MG63 (cell line): ENCODE results near the gene ACAD11. TPM values are rescaled to one million over a fixed set of nuclear protein-coding genes. Genes with fewer than 3 reads are reported as not detected.
"Not testable (repeated sequence)": the region's sequence is repeated elsewhere in the genome, so short reads cannot be mapped to it uniquely, and the experiment has no call there.

ENCODE experiments used
- DNase-seq: peaks from one replicate; pipeline ENCODE4 v3.0.0-alpha.2; 2020
- H3K27me3 ChIP-seq: fragments of 250-450 bp; sonication (Bioruptor Pico); 2 replicates; pipeline ENCODE4 v1.5.1; 2020; ENCODE audit warnings: mild to moderate bottlenecking, moderate library complexity
- H3K36me3 ChIP-seq: fragments of 250-450 bp; sonication (Bioruptor Pico); 2 replicates; pipeline ENCODE4 v1.5.1; 2020; ENCODE audit warnings: mild to moderate bottlenecking, moderate library complexity
- H3K4me3 ChIP-seq: fragments of 250-450 bp; sonication (Bioruptor Pico); 2 replicates; pipeline ENCODE4 v1.5.1; 2020; ENCODE audit warnings: mild to moderate bottlenecking, moderate library complexity
- H3K9me3 ChIP-seq: fragments of 250-450 bp; sonication (Bioruptor Pico); 2 replicates; pipeline ENCODE4 v1.5.1; 2020; ENCODE audit warnings: mild to moderate bottlenecking, moderate library complexity
- total RNA-seq: library from RNA; depleted of rRNA; stranded (reverse); fragments of >200 nt; shearing (Covaris generic); gene quantifications from 2 replicates; pipeline ENCODE4 v1.2.3, GENCODE V29; 2014; ENCODE audit warnings: low replicate concordance

Gene ACAD11
- total RNA-seq, 1 experiment from 2014 or later: 12.1 TPM

GRCh38 chr3:132657869-132658747 lies 1.5 kb downstream of the ACAD11 start:
- H3K27me3 ChIP-seq: no peaks in the 10 kb centered on the region
- H3K4me3 ChIP-seq: peak overlapping the region; percentile 94

DNA sequence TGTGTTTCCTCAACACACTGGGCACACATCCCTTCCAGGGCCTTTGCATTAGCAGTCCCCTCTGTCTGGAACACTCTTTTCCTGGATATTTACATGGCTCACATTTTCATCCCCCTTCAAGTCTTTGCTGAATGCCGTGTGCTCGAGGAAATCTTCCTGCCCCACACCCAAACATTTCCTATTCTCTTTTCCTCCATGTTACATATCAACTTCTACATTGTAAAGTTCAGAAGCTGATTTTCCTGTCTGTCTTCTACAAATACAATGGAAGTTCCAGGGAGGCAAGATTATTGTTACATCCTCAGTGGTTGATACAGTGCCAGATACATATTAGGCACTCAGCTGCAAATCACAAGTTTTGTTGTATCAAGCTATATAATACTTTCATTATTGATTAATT lies 4.1 kb downstream of the ACAD11 start:
- no peaks in the 10 kb centered on the region for H3K9me3 ChIP-seq
- no peak for DNase-seq
- no peaks in the 10 kb centered on the region for H3K27me3 ChIP-seq
- no peak overlapping the region for H3K4me3 ChIP-seq
- no peaks in the 10 kb centered on the region for H3K36me3 ChIP-seq

More at GRCh38 chr3:132657869-132658747, 1.5 kb downstream of the ACAD11 start:
- Histone ChIP-seq H3K36me3 (peaks cover 5% of the 10 kb centered on the region; the same call in 1 of the 2 replicates), H3K9me3 (no peaks in the 10 kb centered on the region)
- DNase-seq: no peak

DNA sequence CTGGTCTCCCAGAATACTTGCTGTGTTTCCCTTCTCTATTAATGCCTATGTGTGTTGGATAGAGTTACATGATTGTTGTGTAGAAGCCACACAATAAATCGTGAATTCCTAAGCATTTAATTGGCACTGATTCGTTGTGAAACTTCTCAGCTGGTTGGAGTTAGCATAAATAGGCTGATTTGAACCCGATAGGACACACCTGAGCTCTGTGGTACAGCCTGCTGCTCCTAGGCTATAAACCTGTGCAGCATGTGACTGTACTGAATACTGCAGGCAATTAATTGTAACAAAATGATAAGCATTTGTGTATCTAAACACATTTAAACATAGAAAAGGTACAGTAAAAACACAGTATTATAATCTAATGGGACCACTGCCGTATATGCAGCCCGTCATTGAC lies 4.9 kb downstream of the ACAD11 start:
- no peaks in the 10 kb centered on the region for H3K27me3 ChIP-seq
- no peak for DNase-seq
- no peak overlapping the region for H3K4me3 ChIP-seq
- no peaks in the 10 kb centered on the region for H3K9me3 ChIP-seq
- H3K36me3 ChIP-seq: no peaks in the 10 kb centered on the region

GRCh38 chr3:132654190-132654589 lies 5.4 kb downstream of the ACAD11 start:
- DNase-seq: no peak
- Histone ChIP-seq H3K27me3 (no peaks in the 10 kb centered on the region), H3K9me3 (no peaks in the 10 kb centered on the region)

GRCh38 chr3:132652640-132653270 lies 6.9 kb downstream of the ACAD11 start:
- H3K36me3 ChIP-seq: no peaks in the 10 kb centered on the region
- no peaks in the 10 kb centered on the region for H3K27me3 ChIP-seq
- H3K4me3 ChIP-seq: no peak overlapping the region
- no peaks in the 10 kb centered on the region for H3K9me3 ChIP-seq
- no peak for DNase-seq

More at GRCh38 chr3:132654190-132654589, 5.4 kb downstream of the ACAD11 start:
- H3K4me3 ChIP-seq: no peak overlapping the region
- no peaks in the 10 kb centered on the region for H3K36me3 ChIP-seq

DNA sequence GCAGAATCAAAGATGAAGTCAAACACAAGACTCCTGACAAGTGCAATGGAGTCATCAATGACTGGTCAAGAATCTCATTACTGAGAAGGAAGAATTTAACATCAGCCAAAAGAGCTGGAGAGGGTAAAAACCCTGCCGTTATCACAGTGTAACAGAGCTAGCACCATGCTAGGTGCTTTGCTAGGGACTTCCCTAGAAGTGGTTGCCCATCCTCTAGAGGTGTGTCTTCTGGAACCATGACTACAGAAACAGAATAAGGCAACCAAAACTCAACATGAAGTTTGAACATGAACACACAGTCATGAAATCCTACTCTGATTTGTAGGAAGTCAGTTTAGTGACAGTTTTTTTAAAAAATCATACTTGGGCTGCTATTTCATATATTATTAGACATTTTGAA lies 9.5 kb downstream of the ACAD11 start:
- Histone ChIP-seq H3K36me3 (no peaks in the 10 kb centered on the region; the same call in 1 of the 2 replicates), H3K27me3 (no peaks in the 10 kb centered on the region), H3K9me3 (0 out of 2 replicates have a peak, but pooled peaks cover 5% of the 10 kb centered on the region), H3K4me3 (no peak overlapping the region)
- no peak for DNase-seq

DNA sequence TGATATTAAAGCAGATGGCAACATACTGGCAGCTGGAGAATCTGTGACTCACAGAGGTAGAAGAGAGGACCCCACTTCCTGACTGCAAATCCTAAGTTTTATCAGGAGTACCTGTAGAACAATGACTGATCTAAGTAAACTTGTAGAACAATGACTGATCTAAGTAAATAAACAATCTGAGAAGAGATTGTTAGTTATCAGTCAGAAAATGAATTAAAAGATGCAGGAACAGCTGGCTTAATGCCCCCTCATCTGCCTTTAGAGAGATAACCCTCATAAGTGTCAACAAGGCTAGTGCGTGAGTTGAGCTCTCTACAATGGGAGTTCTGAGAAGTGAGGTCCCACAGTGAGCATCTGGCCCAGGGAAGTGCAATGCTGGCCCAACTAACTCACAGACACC lies 14.6 kb downstream of the ACAD11 start:
- H3K27me3 ChIP-seq: no peaks in the 10 kb centered on the region
- no peak overlapping the region for H3K4me3 ChIP-seq
- 0 out of 2 replicates have a peak, but pooled peaks cover 5% of the 10 kb centered on the region for H3K9me3 ChIP-seq
- no peak for DNase-seq
- H3K36me3 ChIP-seq: peaks cover 2% of the 10 kb centered on the region; the same call in 1 of the 2 replicates

DNA sequence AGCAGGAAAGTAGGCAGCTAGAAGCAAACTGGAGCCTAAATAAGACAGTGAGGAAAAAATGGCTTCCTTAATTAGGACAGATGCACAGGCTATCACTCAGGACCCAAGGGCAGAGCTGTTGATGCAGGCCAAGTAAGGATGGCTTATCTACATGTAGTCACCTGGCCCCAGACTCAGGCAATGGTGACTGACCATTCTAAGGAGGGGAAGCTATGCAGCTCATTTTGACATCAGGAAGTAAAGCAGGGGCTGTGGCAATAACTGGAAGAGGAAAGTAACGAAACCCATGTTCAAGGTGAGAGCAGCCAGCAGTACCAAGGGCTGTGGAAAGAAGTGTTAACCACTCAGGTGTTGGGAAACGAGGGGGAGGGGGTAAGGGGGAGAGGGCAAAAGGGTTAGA lies 16.2 kb downstream of the ACAD11 start:
- Histone ChIP-seq H3K4me3 (no peak overlapping the region), H3K27me3 (no peaks in the 10 kb centered on the region), H3K36me3 (peaks cover 7% of the 10 kb centered on the region), H3K9me3 (0 out of 2 replicates have a peak, but pooled peaks cover 5% of the 10 kb centered on the region)
- no peak for DNase-seq

DNA sequence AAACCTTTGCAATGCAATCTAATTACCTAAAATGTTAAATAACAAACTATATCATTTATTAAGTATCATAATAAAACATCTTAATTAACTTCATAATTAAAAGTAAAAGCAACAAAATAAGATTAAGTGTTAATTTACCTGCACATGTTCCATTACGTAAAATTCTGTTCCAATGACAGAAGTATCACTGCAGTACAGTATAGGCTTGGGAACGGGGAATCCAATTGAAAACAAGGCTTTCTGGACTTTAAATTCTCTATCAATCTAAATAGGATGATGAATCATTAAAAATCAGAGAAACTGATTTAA lies 17.1 kb downstream of the ACAD11 start:
- DNase-seq: no peak
- no peaks in the 10 kb centered on the region for H3K27me3 ChIP-seq

GRCh38 chr3:132641837-132642538 lies 17.6 kb downstream of the ACAD11 start:
- 0 out of 2 replicates have a peak, but pooled peaks cover under 1% of the 10 kb centered on the region for H3K9me3 ChIP-seq
- no peak overlapping the region for H3K4me3 ChIP-seq
- H3K36me3 ChIP-seq: peaks cover 7% of the 10 kb centered on the region
- DNase-seq: no peak
- no peaks in the 10 kb centered on the region for H3K27me3 ChIP-seq

More for the DNA sequence above, 17.1 kb downstream of the ACAD11 start:
- Histone ChIP-seq H3K36me3 (peaks cover 7% of the 10 kb centered on the region), H3K4me3 (no peak overlapping the region), H3K9me3 (0 out of 2 replicates have a peak, but pooled peaks cover 5% of the 10 kb centered on the region)

GRCh38 chr3:132641427-132641826 lies 18.2 kb downstream of the ACAD11 start:
- not testable (repeated sequence) for H3K9me3 ChIP-seq, DNase-seq, H3K27me3 ChIP-seq, H3K4me3 ChIP-seq
- H3K36me3 ChIP-seq: peaks cover 13% of the 10 kb centered on the region

GRCh38 chr3:132638706-132639105 lies 20.9 kb downstream of the ACAD11 start:
- Histone ChIP-seq H3K27me3 (no peaks in the 10 kb centered on the region), H3K9me3 (no peaks in the 10 kb centered on the region), H3K36me3 (peaks cover 14% of the 10 kb centered on the region), H3K4me3 (no peak overlapping the region)
- DNase-seq: no peak

DNA sequence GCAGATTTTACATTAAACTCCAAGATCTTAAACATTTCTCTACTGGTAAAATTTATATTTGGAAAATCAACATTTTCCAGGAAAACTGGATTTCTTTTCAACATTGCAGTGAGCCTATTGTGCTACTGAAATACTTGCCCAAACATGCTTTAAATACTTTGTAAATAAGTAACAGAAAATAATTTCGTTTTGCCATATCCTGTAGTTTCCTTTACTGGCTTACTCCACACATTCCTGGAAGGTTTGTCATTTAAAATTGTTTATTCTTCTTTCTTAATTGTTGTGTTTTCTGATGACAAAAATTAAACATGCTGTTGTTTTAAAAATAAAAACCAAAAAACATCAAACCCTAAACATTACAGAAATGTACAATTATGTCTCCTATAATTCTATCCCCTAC lies 22.0 kb downstream of the ACAD11 start:
- Histone ChIP-seq H3K36me3 (peaks cover 14% of the 10 kb centered on the region), H3K4me3 (no peak overlapping the region), H3K27me3 (no peaks in the 10 kb centered on the region), H3K9me3 (no peaks in the 10 kb centered on the region)
- DNase-seq: no peak

DNA sequence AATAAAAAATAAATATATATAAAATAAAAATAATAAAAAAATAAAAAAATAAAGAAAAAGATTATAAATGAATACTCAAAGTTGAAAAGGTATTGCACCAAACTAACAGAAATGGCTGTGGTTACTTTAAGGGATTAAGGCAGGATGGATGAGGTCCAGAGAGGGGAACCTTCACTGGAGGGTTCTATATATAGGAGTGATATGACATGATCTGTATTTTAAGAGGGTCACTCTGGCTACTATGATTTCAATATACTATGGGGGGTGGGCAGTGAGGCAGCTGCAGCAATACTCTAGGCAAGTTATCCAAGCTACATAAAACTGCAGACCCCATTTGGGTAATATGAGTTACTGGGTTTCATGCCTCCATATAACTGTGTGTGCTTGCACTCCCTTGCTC lies 24.6 kb downstream of the ACAD11 start:
- no peak overlapping the region for H3K4me3 ChIP-seq
- no peaks in the 10 kb centered on the region for H3K27me3 ChIP-seq

DNA sequence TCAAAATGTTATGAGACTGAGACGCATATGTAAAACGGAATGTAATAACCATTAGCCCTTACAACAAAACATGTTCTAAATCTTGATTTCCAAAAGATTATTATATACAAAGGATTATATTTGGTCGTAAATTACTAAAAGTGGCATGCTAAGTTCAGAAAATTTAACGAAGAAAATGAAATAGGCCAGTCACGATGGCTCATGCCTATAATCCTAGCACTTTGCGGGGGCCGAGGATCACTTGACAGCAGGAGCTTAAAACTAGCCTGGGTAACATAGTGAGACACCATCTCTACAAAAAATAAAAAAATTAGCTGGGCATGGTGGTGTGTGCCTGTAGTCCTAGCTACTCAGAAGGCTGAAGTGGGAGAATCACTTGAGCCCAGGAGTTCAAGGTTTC lies 29.0 kb downstream of the ACAD11 start:
- Histone ChIP-seq H3K4me3 (no peak overlapping the region), H3K9me3 (no peaks in the 10 kb centered on the region), H3K36me3 (peaks cover 25% of the 10 kb centered on the region), H3K27me3 (no peaks in the 10 kb centered on the region)
- DNase-seq: no peak

More for the DNA sequence above, 24.6 kb downstream of the ACAD11 start:
- DNase-seq: no peak
- Histone ChIP-seq H3K36me3 (peaks cover 18% of the 10 kb centered on the region), H3K9me3 (no peaks in the 10 kb centered on the region)

- peaks cover 25% of the 10 kb centered on the region for H3K36me3 ChIP-seq
- no peaks in the 10 kb centered on the region for H3K27me3 ChIP-seq
- no peak for DNase-seq
- H3K4me3 ChIP-seq: no peak overlapping the region
- H3K9me3 ChIP-seq: no peaks in the 10 kb centered on the region
Measured at GRCh38 chr3:132629928-132630327, 29.7 kb downstream of the ACAD11 start.

GRCh38 chr3:132628157-132628556 lies 31.5 kb downstream of the ACAD11 start:
- Histone ChIP-seq H3K9me3 (no peaks in the 10 kb centered on the region), H3K36me3 (peaks cover 25% of the 10 kb centered on the region), H3K4me3 (no peak overlapping the region), H3K27me3 (no peaks in the 10 kb centered on the region)
- DNase-seq: no peak
